CD4-positive, alpha-beta T cell treated with Interleukin-6 for 4 hours (primary cell): ENCODE measurements around the gene PACSIN2.
"Not testable (repeated sequence)": the region's sequence is repeated elsewhere in the genome, so short reads cannot be mapped to it uniquely, and the experiment has no call there.

Source experiments
- DNase-seq: peaks from one replicate; pipeline ENCODE4 v3.0.0-alpha.2; 2020; ENCODE audit warnings: mixed read lengths

The PACSIN2 gene

GRCh38 chr22:43011079-43011478, 3.9 kb downstream of the PACSIN2 start:
- DNase-seq, result no peak

GRCh38 chr22:43009444-43009843, 5.5 kb downstream of the PACSIN2 start:
- no peak for DNase-seq

DNA sequence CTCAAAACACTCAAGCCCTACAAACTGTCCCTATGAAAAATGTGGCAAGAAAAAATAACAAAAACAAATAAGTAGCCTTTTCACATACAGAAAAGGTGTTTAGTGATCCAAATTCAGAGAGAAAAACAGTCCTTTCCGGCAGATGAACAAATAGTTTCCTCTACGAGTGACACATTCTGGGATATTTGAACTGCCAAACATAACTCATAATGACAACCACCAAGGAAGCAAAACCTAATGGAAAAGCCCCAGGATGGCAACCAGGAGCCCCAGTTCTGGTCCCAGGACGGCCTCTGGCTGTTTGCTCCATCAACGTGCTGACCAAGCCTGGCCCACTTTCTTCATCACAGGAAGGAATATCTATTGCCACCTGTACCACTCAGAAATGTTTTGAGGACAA, 6.0 kb downstream of the PACSIN2 start:
- no peak for DNase-seq

- DNase-seq, result no peak
These were observed 6.4 kb downstream of the PACSIN2 start for GRCh38 chr22:43008509-43008908.

DNA sequence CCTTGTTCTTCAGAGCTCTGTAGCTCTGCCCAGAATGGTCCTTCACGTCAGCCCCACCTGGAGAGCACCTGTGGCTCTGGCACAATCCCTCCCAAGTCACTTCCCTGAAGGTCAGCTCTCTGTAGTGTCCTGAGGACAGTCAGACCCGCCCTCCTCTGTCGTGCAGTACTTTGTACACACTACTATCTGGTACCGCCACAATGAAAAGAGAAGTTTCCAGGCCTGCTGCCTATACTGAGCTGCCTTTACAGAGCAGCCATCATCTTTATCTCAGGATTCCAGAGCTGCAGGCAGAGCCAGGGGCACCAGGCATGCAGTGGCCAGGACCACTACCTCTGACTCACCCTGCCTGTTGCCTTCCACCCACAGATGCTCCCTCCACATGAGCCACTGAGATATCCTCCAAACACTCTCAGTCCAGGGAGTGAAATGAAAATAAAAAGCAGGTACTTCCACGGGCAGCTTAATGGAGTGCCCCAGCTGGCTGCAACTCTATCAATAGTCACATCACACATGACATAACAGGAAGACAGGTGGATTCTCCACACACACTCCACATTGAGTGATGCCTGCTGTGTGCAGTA, 7.3 kb downstream of the PACSIN2 start:
- no peak for DNase-seq

DNA sequence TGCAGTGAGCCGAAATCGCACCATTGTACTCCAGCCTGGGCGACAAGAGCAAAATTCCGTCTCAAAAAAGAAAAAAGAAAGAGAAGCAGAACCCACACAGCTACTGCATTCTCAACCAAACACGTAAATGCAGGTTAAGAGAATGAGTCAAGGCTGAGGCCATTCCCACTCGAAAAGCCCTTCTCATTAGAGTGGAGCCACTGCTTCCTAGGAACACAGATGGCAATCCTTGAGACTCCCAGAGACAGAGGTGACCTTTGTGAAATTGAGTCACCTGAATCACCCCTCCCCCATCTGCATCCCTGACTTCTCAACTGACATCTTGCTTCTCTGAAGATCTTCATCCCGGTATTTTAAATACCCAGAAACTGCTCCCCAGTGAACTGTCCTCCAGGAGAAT, 8.2 kb downstream of the PACSIN2 start:
- no peak for DNase-seq

GRCh38 chr22:43006016-43006505, 8.9 kb downstream of the PACSIN2 start:
- DNase-seq, result no peak

DNA sequence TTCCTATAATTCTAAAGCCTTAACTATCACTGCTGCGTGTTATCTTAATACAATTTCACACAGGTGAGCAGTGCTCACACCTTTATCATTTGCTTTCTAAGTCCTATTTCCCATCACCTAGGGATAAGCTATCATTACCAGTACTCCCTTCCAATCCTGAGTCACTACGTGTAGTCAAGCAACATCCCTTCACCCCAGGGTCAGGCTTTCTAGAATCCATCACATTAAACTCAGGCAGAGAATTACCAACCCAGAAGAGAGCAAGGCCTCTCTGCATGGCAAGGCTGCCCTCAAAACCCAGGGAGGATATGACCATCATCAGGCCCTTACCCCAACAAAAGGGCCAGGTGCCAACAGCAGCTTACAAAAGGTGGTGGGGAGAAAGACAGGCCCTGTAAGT, 9.8 kb downstream of the PACSIN2 start:
- DNase-seq, result no peak

DNA sequence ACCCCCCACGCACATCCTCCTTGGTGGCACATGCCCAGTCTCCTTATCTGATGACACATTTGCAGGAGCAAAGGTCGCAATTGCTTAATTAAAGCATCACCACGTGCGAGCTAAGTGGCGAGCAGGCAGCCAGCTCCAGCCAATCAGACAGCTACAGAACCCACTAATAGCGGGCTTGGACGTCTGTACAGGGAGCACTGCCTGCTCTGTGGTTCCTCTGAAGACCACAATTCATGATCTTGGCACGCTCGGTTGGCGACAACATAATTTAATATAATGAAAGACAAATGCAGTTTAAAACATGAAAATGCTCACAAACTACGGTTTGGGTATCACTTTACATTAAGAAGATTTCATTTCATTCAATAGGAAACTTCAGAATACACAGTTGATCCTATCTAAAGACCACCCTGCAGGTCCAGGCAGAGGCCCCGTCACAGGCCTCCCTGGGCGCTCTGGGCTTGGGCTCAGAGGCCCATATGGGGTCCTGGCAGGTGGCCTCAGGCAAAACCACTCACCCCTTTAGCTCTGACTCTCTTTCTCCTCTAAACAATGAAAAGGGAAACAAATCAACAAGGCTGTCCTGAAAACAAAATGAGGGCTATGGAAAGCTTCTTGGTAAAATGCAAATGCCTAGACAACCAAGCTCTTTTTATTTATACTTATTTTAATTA, 10.4 kb downstream of the PACSIN2 start:
- no peak for DNase-seq

GRCh38 chr22:43002202-43002586, 12.8 kb downstream of the PACSIN2 start:
- no peak for DNase-seq

DNA sequence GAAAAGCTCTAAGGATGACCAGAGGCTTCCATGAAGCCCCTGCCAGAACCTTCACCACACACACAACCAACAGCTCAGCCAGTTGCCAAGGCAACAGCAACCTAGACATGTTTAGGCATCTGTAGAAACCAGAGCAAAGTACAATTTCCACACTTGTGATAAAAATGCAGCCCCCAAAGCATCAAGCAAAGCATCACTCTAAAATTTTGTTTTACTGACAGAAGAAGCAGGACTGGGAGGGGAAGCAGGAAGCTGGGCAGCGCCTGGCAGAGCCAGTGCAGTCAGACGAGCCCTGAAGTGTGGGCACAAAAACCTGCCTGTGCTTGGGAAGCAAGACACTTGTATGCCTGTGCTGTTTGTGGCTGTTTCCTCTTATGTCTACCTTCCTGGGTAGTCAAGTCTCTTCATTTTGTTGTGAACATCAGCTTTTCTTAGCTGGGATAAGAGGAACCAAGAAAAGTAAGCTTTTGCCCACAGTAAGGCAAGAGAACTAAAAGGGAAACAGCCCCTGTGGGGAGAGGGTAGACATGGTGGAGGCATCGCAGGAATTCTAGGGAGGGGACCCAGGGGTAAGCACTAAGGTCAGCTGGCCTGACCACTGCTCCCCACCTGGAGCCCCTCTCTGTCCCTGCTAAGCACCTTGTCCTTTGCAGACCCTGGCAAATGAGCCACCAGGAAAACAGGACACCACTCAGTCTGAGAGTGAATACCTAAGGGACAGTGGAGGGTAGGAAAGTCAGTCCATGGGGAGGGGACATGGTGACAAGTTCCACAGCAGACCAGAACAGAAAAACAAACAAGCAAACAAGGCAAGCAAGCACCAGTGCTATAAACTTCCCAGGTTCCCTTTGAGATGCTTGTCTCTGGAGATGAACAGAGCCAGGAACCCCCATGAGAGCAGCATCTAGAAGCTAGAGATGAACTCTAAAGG, 13.4 kb downstream of the PACSIN2 start:
- DNase-seq, result peak; percentile 14

DNA sequence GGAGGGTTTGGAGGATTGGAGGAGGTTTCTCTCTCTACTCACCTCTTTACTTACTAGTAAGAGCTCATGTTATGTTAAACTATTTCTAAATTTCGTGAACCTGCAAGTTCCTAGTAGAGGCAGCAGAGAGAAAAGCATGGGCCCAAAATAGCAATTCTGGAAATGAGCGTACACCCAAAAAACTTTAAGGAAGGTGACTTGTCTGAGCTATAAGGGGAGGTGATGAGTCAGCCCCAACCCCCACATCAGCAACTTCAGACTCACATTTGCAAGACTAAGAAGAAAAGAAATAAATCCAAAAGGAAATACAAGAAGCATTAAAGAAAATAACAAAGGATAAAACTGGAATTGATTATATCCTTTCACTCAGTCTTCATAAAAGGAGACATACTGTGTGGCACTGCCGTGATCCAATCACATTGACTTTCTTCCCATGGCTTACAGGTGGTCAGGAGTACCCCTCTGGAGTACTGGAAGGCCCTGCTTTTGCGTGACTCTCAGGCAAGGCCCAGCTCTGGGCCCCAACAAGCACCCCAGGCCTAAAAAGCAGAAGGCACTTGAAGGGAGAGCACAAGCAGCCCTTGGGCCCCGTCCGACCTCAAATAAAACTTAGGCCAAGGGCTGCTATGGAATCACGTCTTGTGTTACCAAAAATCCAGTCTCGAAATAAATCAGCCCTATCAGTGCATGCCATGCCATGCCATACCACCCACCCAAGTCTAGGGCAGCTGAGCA, 14.3 kb downstream of the PACSIN2 start:
- DNase-seq, result peak; percentile 33

DNA sequence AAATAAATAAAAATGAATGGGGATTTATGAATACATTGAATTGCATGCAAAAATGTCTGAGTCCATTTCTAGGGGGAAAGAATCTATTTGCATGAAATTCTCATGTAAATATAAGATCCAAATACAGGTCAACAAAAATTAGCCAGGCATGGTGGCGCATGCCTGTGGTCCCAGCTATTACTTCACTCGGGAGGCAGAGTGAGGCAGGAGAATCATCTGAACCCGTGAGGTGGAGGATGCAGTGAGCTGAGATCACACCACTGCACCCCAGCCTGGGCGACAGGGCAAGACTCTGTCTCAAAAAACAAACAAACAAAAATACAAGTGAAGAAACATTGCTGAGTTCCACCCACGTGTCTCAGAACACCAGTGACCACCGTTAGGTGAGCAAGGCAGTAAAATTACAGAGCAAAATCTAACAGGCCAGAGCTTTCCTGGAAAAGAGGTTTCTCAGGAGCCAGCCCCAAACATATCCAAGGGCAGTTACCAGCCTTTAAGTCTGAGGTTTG, 17.3 kb downstream of the PACSIN2 start:
- DNase-seq, result no peak

DNA sequence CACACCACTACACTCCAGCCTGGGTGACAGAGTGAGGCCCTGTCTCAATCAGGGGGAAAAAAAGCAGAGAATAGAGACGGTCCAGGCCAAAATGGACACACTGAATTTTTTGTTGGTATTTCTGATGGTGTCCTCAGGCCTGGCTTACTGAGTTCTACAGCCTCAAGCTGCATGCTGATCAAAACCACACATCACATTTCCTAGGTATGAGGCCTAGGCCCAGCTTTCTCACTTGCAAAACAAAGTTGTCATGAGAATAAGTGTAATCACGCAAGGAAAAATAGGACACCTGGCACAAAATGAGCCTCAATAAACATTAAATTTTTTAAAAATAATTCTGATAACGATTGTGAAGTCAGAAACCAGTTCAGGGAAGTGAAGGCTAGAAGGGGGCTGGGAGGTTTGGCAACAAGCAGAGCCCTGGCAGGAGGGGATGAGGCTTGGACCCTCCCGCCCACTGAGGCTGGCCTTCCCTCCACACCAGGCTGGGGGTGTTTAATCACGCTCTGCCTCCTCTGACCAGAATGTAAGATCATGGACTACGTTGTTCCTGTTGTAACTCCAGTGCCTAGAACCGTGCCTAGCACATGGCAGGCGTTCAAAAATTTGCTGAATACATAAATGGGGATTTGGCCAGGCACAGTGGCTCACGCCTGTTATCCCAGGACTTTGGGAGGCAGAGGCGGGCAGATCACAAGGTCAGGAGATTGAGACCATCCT, 18.1 kb downstream of the PACSIN2 start:
- DNase-seq, result no peak

- DNase-seq, result not testable (repeated sequence)
These were observed 19.3 kb downstream of the PACSIN2 start for GRCh38 chr22:42995654-42996053.

GRCh38 chr22:42994917-42995562, 19.9 kb downstream of the PACSIN2 start:
- DNase-seq, result no peak

- DNase-seq, result no peak
These were observed 20.6 kb downstream of the PACSIN2 start for GRCh38 chr22:42994276-42994916.

DNA sequence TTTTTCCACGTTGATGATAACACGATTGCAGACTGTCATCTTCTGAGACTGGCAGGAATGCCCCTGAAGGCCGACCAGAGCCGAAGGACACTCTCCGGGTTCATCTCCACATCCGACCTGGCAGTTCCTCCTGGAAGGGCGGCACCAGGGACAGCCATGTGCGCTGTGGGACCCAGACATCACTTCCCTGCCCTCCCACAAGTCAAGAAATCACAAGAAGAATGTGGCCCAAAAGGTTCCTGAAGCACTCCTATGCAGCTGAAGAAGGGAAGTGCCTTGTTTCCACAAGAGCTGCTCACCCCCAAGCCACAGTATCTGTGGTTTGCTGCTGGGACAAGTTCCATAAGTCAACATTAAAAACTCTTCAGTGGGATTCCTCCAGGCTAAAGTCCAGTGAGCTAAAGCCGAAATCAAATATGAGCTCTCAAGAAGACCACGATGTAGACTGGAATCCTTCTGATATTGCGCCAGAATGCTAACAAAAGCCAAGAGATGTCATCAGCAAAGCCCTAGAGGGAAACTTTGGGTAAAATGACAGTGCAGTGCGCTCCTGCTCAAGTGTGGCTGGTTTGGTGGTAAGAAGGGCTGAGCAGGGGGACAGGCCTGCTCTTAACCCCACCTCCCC, 21.2 kb downstream of the PACSIN2 start:
- DNase-seq, result no peak

DNA sequence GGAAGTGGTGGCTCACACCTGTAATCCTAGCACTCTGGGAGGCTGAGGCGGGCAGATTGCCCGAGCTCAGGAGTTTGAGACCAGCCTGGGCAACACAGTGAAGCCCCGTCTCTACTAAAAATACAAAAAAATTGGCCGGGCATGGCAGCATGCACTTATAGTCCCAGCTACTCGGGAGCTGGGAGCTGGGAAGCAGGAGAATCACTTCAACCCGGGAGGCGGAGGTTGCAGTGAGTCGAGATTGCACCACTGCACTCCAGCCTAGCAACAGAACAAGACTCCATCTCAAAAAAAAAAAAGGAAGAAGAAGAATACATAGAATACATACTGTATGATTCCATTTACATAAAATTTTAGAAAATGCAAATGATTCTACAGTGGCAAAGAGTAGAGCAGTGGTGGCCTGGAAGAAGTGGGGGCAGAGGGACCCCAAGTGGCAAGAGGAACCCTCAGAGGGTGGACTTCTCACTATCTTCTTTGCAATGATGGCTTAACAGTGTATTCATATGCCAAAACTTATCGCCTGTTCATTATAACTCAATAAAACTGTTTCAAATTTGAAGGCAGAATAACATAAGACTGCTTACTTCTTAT, 22.0 kb downstream of the PACSIN2 start:
- no peak for DNase-seq

DNA sequence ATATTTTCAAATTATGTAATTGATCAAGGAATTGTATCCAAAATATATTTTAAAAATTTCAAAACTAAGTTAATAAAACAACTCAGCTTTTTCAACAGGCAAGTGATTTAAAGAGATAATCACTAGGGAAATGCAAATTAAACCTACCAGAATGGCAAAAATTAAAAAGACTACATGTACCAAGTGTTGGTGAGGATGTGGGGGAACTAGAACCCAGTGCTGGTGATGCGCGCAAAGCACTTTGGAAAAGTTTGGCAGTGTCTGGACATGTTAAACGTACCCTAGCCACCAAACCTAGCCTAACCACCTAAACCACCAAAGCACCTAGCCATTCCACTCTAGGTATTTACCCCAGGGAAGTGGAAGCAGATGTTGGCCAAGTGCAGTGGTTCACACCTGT, 22.9 kb downstream of the PACSIN2 start:
- DNase-seq, result no peak
